H9 (cell line): ENCODE data around the gene PAIP2. TPM values are rescaled to one million over a fixed set of nuclear protein-coding genes. Genes with fewer than 3 reads are reported as not detected.
A peak's percentile ranks its signal among the peaks of the same experiment; 100 is the strongest.

Source experiments
- DNase-seq: peaks from one replicate; pipeline ENCODE4 v3.0.0-alpha.2; 2017
- H2AFZ ChIP-seq: one replicate; pipeline ENCODE4 v1.6.1; 2013; ENCODE audit warnings: mild to moderate bottlenecking, low read length, control low read depth, moderate library complexity
- H2AK5ac ChIP-seq: 2 replicates; pipeline ENCODE4 v1.6.1; 2013; ENCODE audit warnings: low read length, control low read depth, mixed read lengths; ENCODE audit not compliant: insufficient read length
- H2BK120ac ChIP-seq: one replicate; pipeline ENCODE4 v1.6.1; 2013; ENCODE audit warnings: low read depth, mild to moderate bottlenecking, low read length, control low read depth, inconsistent platforms; ENCODE audit not compliant: poor library complexity, severe bottlenecking
- H2BK12ac ChIP-seq: 2 replicates; pipeline ENCODE4 v1.6.1; 2013; ENCODE audit warnings: low read length, control low read depth, mixed read lengths, low read depth; ENCODE audit not compliant: insufficient read length
- H2BK15ac ChIP-seq: 2 replicates; pipeline ENCODE4 v1.6.1; 2013; ENCODE audit warnings: low read depth, low read length, control low read depth
- H2BK20ac ChIP-seq: one replicate; pipeline ENCODE4 v1.6.1; 2013; ENCODE audit warnings: low read depth, mild to moderate bottlenecking, low read length, control low read depth, inconsistent platforms; ENCODE audit not compliant: poor library complexity, severe bottlenecking
- H2BK5ac ChIP-seq: 2 replicates; pipeline ENCODE4 v1.6.1; 2013; ENCODE audit warnings: low read length, control low read depth, mixed read lengths; ENCODE audit not compliant: insufficient read length
- H3K14ac ChIP-seq: 2 replicates; pipeline ENCODE4 v1.6.1; 2013; ENCODE audit warnings: low read length, control low read depth; ENCODE audit not compliant: insufficient read depth
- H3K18ac ChIP-seq: 2 replicates; pipeline ENCODE4 v1.6.1; 2013; ENCODE audit warnings: low read depth, mild to moderate bottlenecking, mixed read lengths, low read length, control low read depth; ENCODE audit not compliant: insufficient read length
- H3K23ac ChIP-seq: 2 replicates; pipeline ENCODE4 v1.6.1; 2013; ENCODE audit warnings: low read length, control low read depth, mixed read lengths, low read depth; ENCODE audit not compliant: insufficient read length
- H3K23me2 ChIP-seq: 2 replicates; pipeline ENCODE4 v1.6.1; 2013; ENCODE audit warnings: low read depth, mild to moderate bottlenecking, mixed read lengths, low read length, control low read depth; ENCODE audit not compliant: insufficient read length, poor library complexity, severe bottlenecking
- H3K27ac ChIP-seq: 2 replicates; pipeline ENCODE4 v1.5.1; 2013; ENCODE audit warnings: low read length, control low read depth, mixed read lengths, low read depth; ENCODE audit not compliant: insufficient read length
- H3K27me3 ChIP-seq: 2 replicates; pipeline ENCODE4 v1.6.1; 2013; ENCODE audit warnings: low read length, control low read depth, inconsistent platforms; ENCODE audit not compliant: insufficient read depth
- H3K4ac ChIP-seq: 2 replicates; pipeline ENCODE4 v1.6.1; 2013; ENCODE audit warnings: low read depth, mild to moderate bottlenecking, control low read depth, inconsistent platforms, low read length, moderate library complexity
- H3K4me1 ChIP-seq: 2 replicates; pipeline ENCODE4 v1.6.1; 2013; ENCODE audit warnings: low read length, control low read depth, inconsistent platforms; ENCODE audit not compliant: insufficient read depth
- H3K4me2 ChIP-seq: 2 replicates; pipeline ENCODE4 v1.6.1; 2013; ENCODE audit warnings: low read length, control low read depth, mixed read lengths; ENCODE audit not compliant: insufficient read length, insufficient read depth
- H3K56ac ChIP-seq: 2 replicates; pipeline ENCODE4 v1.6.1; 2013; ENCODE audit warnings: low read depth, mild to moderate bottlenecking, mixed read lengths, low read length, control low read depth; ENCODE audit not compliant: insufficient read length
- H3K79me1 ChIP-seq: 2 replicates; pipeline ENCODE4 v1.6.1; 2013; ENCODE audit warnings: low read depth, mild to moderate bottlenecking, moderate library complexity, low read length, control low read depth, inconsistent platforms; ENCODE audit not compliant: insufficient read depth, poor library complexity, severe bottlenecking
- H3K79me2 ChIP-seq: 2 replicates; pipeline ENCODE4 v1.6.1; 2013; ENCODE audit warnings: low read length, control low read depth, inconsistent platforms; ENCODE audit not compliant: insufficient read depth
- H3K9ac ChIP-seq: 2 replicates; pipeline ENCODE4 v1.6.1; 2013; ENCODE audit warnings: low read length, control low read depth, mixed read lengths; ENCODE audit not compliant: insufficient read length; ENCODE audit errors: extremely low read depth
- H3K9me3 ChIP-seq: one replicate; pipeline ENCODE4 v1.6.1; 2013; ENCODE audit warnings: low read depth, low read length, inconsistent platforms; ENCODE audit not compliant: control insufficient read depth
- H3T11ph ChIP-seq: one replicate; pipeline ENCODE4 v1.6.1; 2013; ENCODE audit warnings: mild to moderate bottlenecking, low read length, control low read depth, inconsistent platforms
- H4K20me1 ChIP-seq: one replicate; pipeline ENCODE4 v1.6.1; 2013; ENCODE audit not compliant: control insufficient read depth, insufficient read length, insufficient read depth
- H4K5ac ChIP-seq: 2 replicates; pipeline ENCODE4 v1.6.1; 2013; ENCODE audit warnings: low read depth, mild to moderate bottlenecking, mixed read lengths, low read length, control low read depth; ENCODE audit not compliant: insufficient read length
- H4K8ac ChIP-seq: replicated peaks from 2 replicates; pipeline ENCODE4 v1.6.1; 2013; ENCODE audit warnings: low read length, control low read depth, mixed read lengths, low read depth; ENCODE audit not compliant: insufficient read length
- H4K91ac ChIP-seq: 2 replicates; pipeline ENCODE4 v1.6.1; 2013; ENCODE audit warnings: low read depth, mild to moderate bottlenecking, moderate library complexity, mixed read lengths, low read length, control low read depth; ENCODE audit not compliant: insufficient read length
- H3K27ac Mint-ChIP-seq, 3 experiments: 2 replicates in 2 of 3; 3 replicates in 1 of 3; pipeline ENCODE4 v1.8.0; 2020 to 2021; ENCODE audit warnings: mixed read lengths in 3 of 3, mild to moderate bottlenecking in 1 of 3, moderate library complexity in 1 of 3
- H3K27me3 Mint-ChIP-seq: 2 replicates; pipeline ENCODE4 v1.8.0; 2021; ENCODE audit warnings: low read depth, mild to moderate bottlenecking, moderate library complexity, mixed read lengths
- H3K36me3 Mint-ChIP-seq, 3 experiments: 2 replicates in 2 of 3; 3 replicates in 1 of 3; pipeline ENCODE4 v1.8.0; 2020 to 2021; ENCODE audit warnings: low read depth in 3 of 3, mixed read lengths in 3 of 3; ENCODE audit not compliant: insufficient read depth in 1 of 3
- H3K4me1 Mint-ChIP-seq, 2 experiments: 2 replicates each; pipeline ENCODE4 v1.8.0; 2020; ENCODE audit warnings: mixed read lengths in 2 of 2
- H3K4me3 Mint-ChIP-seq, 2 experiments: 2 replicates in 1 of 2; 3 replicates in 1 of 2; pipeline ENCODE4 v1.8.0; 2020 to 2021; ENCODE audit warnings: mild to moderate bottlenecking in 2 of 2, mixed read lengths in 2 of 2, moderate library complexity in 1 of 2
- H3K9me3 Mint-ChIP-seq, 2 experiments: 2 replicates in 1 of 2; 3 replicates in 1 of 2; pipeline ENCODE4 v1.8.0; 2020; ENCODE audit warnings: mild to moderate bottlenecking in 2 of 2, mixed read lengths in 2 of 2, moderate library complexity in 1 of 2
- WGBS: extraction: QIAGEN DNeasy Blood & Tissue Kit; methylation state at CpG from one replicate; pipeline ENCODE4 v1.1.7; 2013; ENCODE audit warnings: missing lambda C conversion rate, low lambda C conversion rate, mixed read lengths; ENCODE audit not compliant: insufficient read length; ENCODE audit errors: extremely low coverage; 5-methylcytosine and 5-hydroxymethylcytosine counted together
- total RNA-seq: library from RNA; stranded (reverse); gene quantifications from 2 replicates; pipeline ENCODE4 v1.2.1, GENCODE V29; 2021
- TF ChIP-seq, protein P1 (sequence below): fragments of 200-600 bp; sonication (generic); conservative IDR thresholded peaks from 3 replicates; pipeline ENCODE4 v1.8.0; 2021; ENCODE audit warnings: antibody characterized with exemption, mild to moderate bottlenecking

The PAIP2 gene
- total RNA-seq, 1 experiment from 2014 or later: 121 TPM

DNA sequence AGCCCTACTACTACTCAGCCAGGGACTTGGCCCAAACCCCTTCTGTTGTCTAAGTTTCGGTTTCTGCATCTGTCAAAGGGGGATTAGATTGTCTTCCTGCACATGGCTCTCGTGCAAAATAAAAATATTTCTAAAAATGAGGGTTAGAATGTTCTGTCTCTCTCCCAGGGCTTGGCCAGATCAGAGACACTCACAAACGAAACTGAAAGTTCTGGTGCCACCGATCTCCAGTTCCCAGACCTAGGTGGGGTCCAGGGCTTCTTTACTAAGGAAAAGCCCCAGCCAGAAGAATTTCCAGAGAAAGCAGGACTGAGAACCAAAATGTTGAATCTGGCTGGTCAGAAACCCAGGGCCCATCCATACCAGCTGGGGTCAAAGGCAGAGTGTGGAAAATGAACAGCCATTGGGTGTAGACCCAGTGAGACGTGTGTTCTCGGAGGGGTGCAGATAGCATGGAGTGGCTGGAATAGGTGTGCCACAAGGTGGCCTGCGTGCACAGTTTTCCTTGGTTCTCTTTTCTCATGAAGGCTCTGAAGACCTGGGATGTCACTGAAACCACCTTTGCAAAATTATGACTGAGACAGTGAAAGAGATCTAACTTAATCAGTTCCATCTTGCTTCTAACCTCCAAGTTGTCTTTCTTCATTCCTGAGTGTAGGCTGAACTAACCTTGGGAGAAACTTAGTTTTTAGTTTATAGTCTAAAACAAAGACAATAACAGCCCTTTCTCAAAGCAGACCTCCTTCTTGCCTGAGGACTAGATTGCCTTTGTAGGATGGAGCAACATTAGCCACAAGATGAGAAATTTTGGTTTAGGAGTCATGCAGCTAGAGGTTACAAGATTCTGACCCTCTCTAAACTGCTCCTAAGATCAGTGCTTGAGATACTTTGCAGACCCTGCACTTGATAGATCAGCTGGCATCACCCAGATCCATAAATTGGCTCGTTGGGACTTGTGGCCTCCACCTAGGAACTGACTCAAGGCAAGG lies 43.7 kb downstream of the PAIP2 start:
- Histone ChIP-seq H3K79me2 (no peaks in the 10 kb centered on the region), H4K20me1 (no peaks in the 10 kb centered on the region), H3K23me2 (no peaks in the 10 kb centered on the region), H2BK20ac (no peak overlapping the region), H3K4me1 (peaks cover 3% of the 10 kb centered on the region; the same call in 1 of the 2 replicates), H3K4me2 (no peak overlapping the region), H4K5ac (no peak overlapping the region), H3K79me1 (no peaks in the 10 kb centered on the region), H2BK120ac (no peak overlapping the region), H3K14ac (no peak overlapping the region), H3K56ac (no peak overlapping the region), H2BK12ac (no peak overlapping the region), H3K9me3 (no peaks in the 10 kb centered on the region), H2AK5ac (no peak overlapping the region), H2BK5ac (no peak overlapping the region), H3T11ph (no peak overlapping the region), H2BK15ac (no peak overlapping the region), H3K23ac (no peak overlapping the region), H3K27me3 (no peaks in the 10 kb centered on the region), H2AFZ (no peak overlapping the region), H3K18ac (no peak overlapping the region), H3K9ac (no peak overlapping the region), H4K8ac (no peak overlapping the region), H3K4ac (no peak overlapping the region), H3K27ac (no peak overlapping the region), H4K91ac (no peak overlapping the region)
- H3K9me3 Mint-ChIP-seq: no peaks in the 10 kb centered on the region
- DNase-seq: no peak
- TF ChIP-seq, protein P1, sequence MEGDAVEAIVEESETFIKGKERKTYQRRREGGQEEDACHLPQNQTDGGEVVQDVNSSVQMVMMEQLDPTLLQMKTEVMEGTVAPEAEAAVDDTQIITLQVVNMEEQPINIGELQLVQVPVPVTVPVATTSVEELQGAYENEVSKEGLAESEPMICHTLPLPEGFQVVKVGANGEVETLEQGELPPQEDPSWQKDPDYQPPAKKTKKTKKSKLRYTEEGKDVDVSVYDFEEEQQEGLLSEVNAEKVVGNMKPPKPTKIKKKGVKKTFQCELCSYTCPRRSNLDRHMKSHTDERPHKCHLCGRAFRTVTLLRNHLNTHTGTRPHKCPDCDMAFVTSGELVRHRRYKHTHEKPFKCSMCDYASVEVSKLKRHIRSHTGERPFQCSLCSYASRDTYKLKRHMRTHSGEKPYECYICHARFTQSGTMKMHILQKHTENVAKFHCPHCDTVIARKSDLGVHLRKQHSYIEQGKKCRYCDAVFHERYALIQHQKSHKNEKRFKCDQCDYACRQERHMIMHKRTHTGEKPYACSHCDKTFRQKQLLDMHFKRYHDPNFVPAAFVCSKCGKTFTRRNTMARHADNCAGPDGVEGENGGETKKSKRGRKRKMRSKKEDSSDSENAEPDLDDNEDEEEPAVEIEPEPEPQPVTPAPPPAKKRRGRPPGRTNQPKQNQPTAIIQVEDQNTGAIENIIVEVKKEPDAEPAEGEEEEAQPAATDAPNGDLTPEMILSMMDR: 0 out of 3 replicates have a peak, but pooled peaks have one; percentile 18
- no peaks in the 10 kb centered on the region for H3K36me3 Mint-ChIP-seq
- no peak overlapping the region for H3K4me3 Mint-ChIP-seq
- no CpG with 5 or more reads among the region's 8 CpGs for WGBS
- H3K4me1 Mint-ChIP-seq: peaks cover 16 to 38% of the 10 kb centered on the region in 2 experiments
- H3K27ac Mint-ChIP-seq: no peak overlapping the region
- H3K27me3 Mint-ChIP-seq: no peaks in the 10 kb centered on the region; the same call in 1 of the 2 replicates
